GM13976 (cell line): Measurements from ENCODE around the gene DYNLT1.

Source experiments
- DNase-seq: peaks from one replicate; pipeline ENCODE4 v3.0.0; 2012; ENCODE audit warnings: low spot score
- CTCF ChIP-seq: IDR thresholded peaks from 2 replicates; pipeline ENCODE4 v1.5.1; 2012; ENCODE audit warnings: borderline replicate concordance, mild to moderate bottlenecking; ENCODE audit not compliant: insufficient read depth; ENCODE audit errors: extremely low read depth, missing control alignments, control extremely low read depth
- in situ Hi-C: fragments of 300-500 bp; cut with MboI; formaldehyde crosslinking; loops from one replicate; pipeline ENCODE4 v1.12.0; 2022; ENCODE audit warnings: low sequenced_read_pairs, mixed read lengths, inconsistent platforms; ENCODE audit not compliant: unreplicated experiment

Gene DYNLT1

GRCh38 chr6:158644231-158645063 lies at the start of gene DYNLT1:
TSS of gene DYNLT1 (minus strand) at chr6:158644743. CDS start at chr6:158644708, 35 bp downstream.
- in situ Hi-C loops, result no loop called here
- TF ChIP-seq CTCF, result no peak
- DNase-seq, result peak; percentile 95

GRCh38 chr6:158688860-158689259 lies 44.3 kb upstream of the DYNLT1 start:
- TF ChIP-seq CTCF, result no peak
- in situ Hi-C loops, result no loop called here
- DNase-seq, result no peak

GRCh38 chr6:158687506-158687905 lies 43.0 kb upstream of the DYNLT1 start:
- in situ Hi-C loops, result no loop called here
- DNase-seq, result no peak
- TF ChIP-seq CTCF, result no peak

- TF ChIP-seq CTCF, result no peak
- peak; percentile 58 for DNase-seq
Measured at GRCh38 chr6:158686791-158687381, 42.3 kb upstream of the DYNLT1 start.

GRCh38 chr6:158686311-158686710 lies 41.8 kb upstream of the DYNLT1 start:
- TF ChIP-seq CTCF, result no peak
- in situ Hi-C loops, result no loop called here
- DNase-seq, result no peak

More at GRCh38 chr6:158686791-158687381, 42.3 kb upstream of the DYNLT1 start:
- in situ Hi-C loops, result no loop called here

- no peak for TF ChIP-seq CTCF
- DNase-seq, result no peak
- in situ Hi-C loops, result no loop called here
Measured at GRCh38 chr6:158684745-158685324, 40.3 kb upstream of the DYNLT1 start.
